ENCODE results near the gene ELSPBP1. TPM values are rescaled to one million over a fixed set of nuclear protein-coding genes. Genes with fewer than 3 reads are reported as not detected.
"Not testable (repeated sequence)": the region's sequence is repeated elsewhere in the genome, so short reads cannot be mapped to it uniquely, and the experiment has no call there.

The ELSPBP1 gene
- not detected for polyA plus RNA-seq (2012; ENCODE audit: low read depth, missing spikeins)

DNA sequence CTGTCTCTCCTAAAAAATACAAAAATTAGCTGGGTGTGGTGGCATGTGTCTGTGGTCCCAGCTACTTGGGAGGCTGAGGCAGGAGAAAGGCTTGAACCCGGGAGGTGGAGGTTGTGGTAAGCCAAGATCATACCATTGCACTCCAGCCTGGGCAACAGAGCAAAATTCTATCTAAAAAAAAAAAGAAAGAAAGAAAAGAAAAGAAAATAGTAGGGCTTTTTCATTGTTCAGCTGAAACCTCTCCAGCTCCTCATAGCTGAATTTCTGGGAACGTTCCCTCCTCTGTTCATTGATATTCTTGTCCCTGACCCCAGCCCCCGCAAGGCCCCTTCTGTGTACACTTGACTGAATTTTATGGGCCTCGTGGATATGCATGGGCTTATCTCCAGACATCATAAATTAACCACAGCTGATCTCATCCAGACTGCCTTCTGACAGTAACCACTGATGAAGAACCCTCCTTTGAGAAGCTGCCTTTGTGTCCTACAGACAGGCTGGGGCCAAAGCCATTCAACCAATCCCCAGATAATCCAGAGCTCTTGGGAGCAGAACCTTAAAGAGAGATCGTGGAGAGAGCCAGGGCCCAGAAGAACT is at the start of gene ELSPBP1:
TSS of gene ELSPBP1 (plus strand) at position 424 of the 594 bp plus-strand sequence. CDS start 14,036 bp downstream, outside the sequence.
- no peak for DNase-seq (ENCODE audit: insufficient read length, low spot score)
- no peak for FAIRE-seq
- no peak for TF ChIP-seq TAF1 (IDR thresholded peaks at IDR 0.05; ENCODE audit: low read depth, low read length)
- no peak for TF ChIP-seq POLR2AphosphoS5 (IDR thresholded peaks at IDR 0.05; ENCODE audit: low read depth, low read length)
- TF ChIP-seq SPI1 (IDR thresholded peaks at IDR 0.05; ENCODE audit: low read depth, low read length): no peak
- no peak for TF ChIP-seq POLR2A (IDR thresholded peaks at IDR 0.05; ENCODE audit: low read depth, low read length)
- TF ChIP-seq PAX5 (IDR thresholded peaks at IDR 0.05; ENCODE audit: insufficient read depth, low read length, severe bottlenecking): no peak
- no peak for TF ChIP-seq POU2F2 (IDR thresholded peaks at IDR 0.05; ENCODE audit: low read depth, low read length)

GRCh38 chr19:47949852-47950521 is 44.4 kb upstream of the ELSPBP1 start:
- FAIRE-seq; DNase-seq (ENCODE audit: insufficient read length, low spot score): not testable (repeated sequence)

- not testable (repeated sequence) for FAIRE-seq; DNase-seq (ENCODE audit: insufficient read length, low spot score)
Measured at GRCh38 chr19:47952132-47952531, 42.3 kb upstream of the ELSPBP1 start.

DNA sequence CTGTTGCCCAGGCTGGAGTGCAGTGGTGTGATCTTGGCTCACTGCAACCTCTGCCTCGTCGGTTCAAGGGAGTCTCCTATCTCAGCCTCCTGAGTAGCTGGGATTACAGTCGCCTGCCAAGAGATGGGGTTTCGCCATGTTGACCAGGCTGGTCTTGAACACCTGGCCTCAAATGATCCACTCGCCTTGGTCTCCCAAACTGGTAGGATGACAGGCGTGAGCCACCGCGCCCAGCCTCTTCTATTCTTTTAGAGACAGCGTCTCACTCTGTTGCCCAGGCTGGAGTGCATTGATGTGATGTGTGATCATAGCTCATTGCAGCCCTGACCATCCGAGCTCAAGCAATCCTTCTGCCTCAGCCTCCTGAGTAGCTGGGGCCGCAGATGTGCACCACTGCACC is 38.5 kb upstream of the ELSPBP1 start:
- not testable (repeated sequence) for DNase-seq (ENCODE audit: insufficient read length, low spot score)

GRCh38 chr19:47973529-47973928 is 20.9 kb upstream of the ELSPBP1 start:
- DNase-seq (ENCODE audit: insufficient read length, low spot score) (no peak), FAIRE-seq (no peak)
- TF ChIP-seq SPI1 (IDR thresholded peaks at IDR 0.05; ENCODE audit: low read depth, low read length) (no peak), POU2F2 (IDR thresholded peaks at IDR 0.05; ENCODE audit: low read depth, low read length) (no peak), PAX5 (IDR thresholded peaks at IDR 0.05; ENCODE audit: insufficient read depth, low read length, severe bottlenecking) (no peak), POLR2AphosphoS5 (IDR thresholded peaks at IDR 0.05; ENCODE audit: low read depth, low read length) (no peak), POLR2A (IDR thresholded peaks at IDR 0.05; ENCODE audit: low read depth, low read length) (no peak), TAF1 (IDR thresholded peaks at IDR 0.05; ENCODE audit: low read depth, low read length) (no peak)

More for the DNA sequence above, 38.5 kb upstream of the ELSPBP1 start:
- not testable (repeated sequence) for FAIRE-seq

- TF ChIP-seq TAF1 (IDR thresholded peaks at IDR 0.05; ENCODE audit: low read depth, low read length) (no peak), SPI1 (IDR thresholded peaks at IDR 0.05; ENCODE audit: low read depth, low read length) (no peak), POLR2AphosphoS5 (IDR thresholded peaks at IDR 0.05; ENCODE audit: low read depth, low read length) (no peak), POU2F2 (IDR thresholded peaks at IDR 0.05; ENCODE audit: low read depth, low read length) (no peak), PAX5 (IDR thresholded peaks at IDR 0.05; ENCODE audit: insufficient read depth, low read length, severe bottlenecking) (no peak), POLR2A (IDR thresholded peaks at IDR 0.05; ENCODE audit: low read depth, low read length) (no peak)
- DNase-seq (ENCODE audit: insufficient read length, low spot score): no peak
- no peak for FAIRE-seq
Measured at GRCh38 chr19:47991191-47991808, 3.1 kb upstream of the ELSPBP1 start.

GRCh38 chr19:47992070-47992469 is 2.4 kb upstream of the ELSPBP1 start, which contains the start of gene BSPH1:
Gene BSPH1 (minus strand): TSS chr19:47992170. CDS start chr19:47992081, 89 bp downstream.
- no peak for FAIRE-seq
- no peak for DNase-seq (ENCODE audit: insufficient read length, low spot score)
- TF ChIP-seq POLR2AphosphoS5 (IDR thresholded peaks at IDR 0.05; ENCODE audit: low read depth, low read length) (no peak), PAX5 (IDR thresholded peaks at IDR 0.05; ENCODE audit: insufficient read depth, low read length, severe bottlenecking) (no peak), TAF1 (IDR thresholded peaks at IDR 0.05; ENCODE audit: low read depth, low read length) (no peak), POU2F2 (IDR thresholded peaks at IDR 0.05; ENCODE audit: low read depth, low read length) (no peak), POLR2A (IDR thresholded peaks at IDR 0.05; ENCODE audit: low read depth, low read length) (no peak), SPI1 (IDR thresholded peaks at IDR 0.05; ENCODE audit: low read depth, low read length) (no peak)

- no peak for DNase-seq (ENCODE audit: insufficient read length, low spot score)
- TF ChIP-seq PAX5 (IDR thresholded peaks at IDR 0.05; ENCODE audit: insufficient read depth, low read length, severe bottlenecking) (no peak), POLR2A (IDR thresholded peaks at IDR 0.05; ENCODE audit: low read depth, low read length) (no peak), POU2F2 (IDR thresholded peaks at IDR 0.05; ENCODE audit: low read depth, low read length) (no peak), POLR2AphosphoS5 (IDR thresholded peaks at IDR 0.05; ENCODE audit: low read depth, low read length) (no peak), TAF1 (IDR thresholded peaks at IDR 0.05; ENCODE audit: low read depth, low read length) (no peak), SPI1 (IDR thresholded peaks at IDR 0.05; ENCODE audit: low read depth, low read length) (no peak)
- no peak for FAIRE-seq
Measured at GRCh38 chr19:47996230-47996727, 1.8 kb downstream of the ELSPBP1 start.

DNA sequence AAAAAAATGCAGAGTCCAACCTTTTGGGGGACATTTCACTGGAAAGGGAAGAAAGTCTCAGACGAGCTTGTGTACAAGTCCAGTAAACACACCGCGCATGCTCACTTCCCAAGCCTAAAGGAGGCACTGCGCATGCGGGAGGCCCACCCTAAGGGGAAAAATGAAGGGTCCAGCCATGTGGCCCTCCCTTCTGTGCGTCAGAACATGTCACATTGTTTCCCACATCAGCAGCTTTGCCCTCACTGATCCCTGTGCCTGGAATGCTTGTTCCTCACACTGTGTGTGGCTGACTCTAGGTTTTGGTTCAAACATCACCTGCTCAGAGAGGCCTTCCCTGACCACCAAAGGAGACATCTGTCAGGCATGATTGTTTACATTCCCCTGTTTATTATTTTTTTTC is 4.4 kb downstream of the ELSPBP1 start:
- FAIRE-seq: no peak
- DNase-seq (ENCODE audit: insufficient read length, low spot score): no peak
- TF ChIP-seq POU2F2 (IDR thresholded peaks at IDR 0.05; ENCODE audit: low read depth, low read length) (no peak), PAX5 (IDR thresholded peaks at IDR 0.05; ENCODE audit: insufficient read depth, low read length, severe bottlenecking) (no peak), POLR2A (IDR thresholded peaks at IDR 0.05; ENCODE audit: low read depth, low read length) (no peak), TAF1 (IDR thresholded peaks at IDR 0.05; ENCODE audit: low read depth, low read length) (no peak), SPI1 (IDR thresholded peaks at IDR 0.05; ENCODE audit: low read depth, low read length) (no peak), POLR2AphosphoS5 (IDR thresholded peaks at IDR 0.05; ENCODE audit: low read depth, low read length) (no peak)

GRCh38 chr19:48000846-48001245 is 6.4 kb downstream of the ELSPBP1 start:
- DNase-seq (ENCODE audit: insufficient read length, low spot score) (no peak), FAIRE-seq (no peak)
- TF ChIP-seq POLR2A (IDR thresholded peaks at IDR 0.05; ENCODE audit: low read depth, low read length) (no peak), PAX5 (IDR thresholded peaks at IDR 0.05; ENCODE audit: insufficient read depth, low read length, severe bottlenecking) (no peak), TAF1 (IDR thresholded peaks at IDR 0.05; ENCODE audit: low read depth, low read length) (no peak), SPI1 (IDR thresholded peaks at IDR 0.05; ENCODE audit: low read depth, low read length) (no peak), POLR2AphosphoS5 (IDR thresholded peaks at IDR 0.05; ENCODE audit: low read depth, low read length) (no peak), POU2F2 (IDR thresholded peaks at IDR 0.05; ENCODE audit: low read depth, low read length) (no peak)

All from GM12891 (cell line).